ENCODE data around the gene U2SURP. TPM values are rescaled to one million over a fixed set of nuclear protein-coding genes. Genes with fewer than 3 reads are reported as not detected.
"Not testable (repeated sequence)": the region's sequence is repeated elsewhere in the genome, so short reads cannot be mapped to it uniquely, and the experiment has no call there.

U2SURP gene
- total and polyA plus RNA-seq, 2 donors (not counting 1 experiment from before 2014, with no cell fraction given): 15.1 to 138 TPM

- Histone ChIP-seq H3K36me3 (replicated peaks in 1 of 2; ENCODE audit: control extremely low read depth in 1 of 2, control insufficient read depth in 1 of 2, extremely low read depth in 1 of 2, insufficient read depth in 2 of 2, low read length in 1 of 2) (peaks cover 12 to 39% of the 10 kb centered on the region in 2 experiments), H3K27me3 (replicated peaks in 1 of 4; ENCODE audit: control extremely low read depth in 1 of 4, control insufficient read depth in 3 of 4, insufficient read depth in 4 of 4, low read length in 3 of 4) (no peaks in the 10 kb centered on the region), H3K4me2 (replicated peaks; ENCODE audit: low read depth, low read length, poor library complexity, severe bottlenecking) (no peak overlapping the region), H3K4me1 (ENCODE audit: control insufficient read depth in 2 of 2, insufficient read depth in 2 of 2, low read length in 2 of 2) (no peaks in the 10 kb centered on the region), H4K20me1 (ENCODE audit: control insufficient read depth, insufficient read depth, low read length, poor library complexity, severe bottlenecking) (no peaks in the 10 kb centered on the region), H3K27ac (ENCODE audit: low read length in 2 of 2) (no peak overlapping the region), H3K9me3 (ENCODE audit: control extremely low read depth in 1 of 3, control insufficient read depth in 2 of 3, insufficient read depth in 1 of 3, low read length in 2 of 3) (no peaks in the 10 kb centered on the region), H3K4me3 (ENCODE audit: control extremely low read depth in 1 of 5, extremely low read depth in 1 of 5, insufficient read depth in 1 of 5, low read depth in 2 of 5, low read length in 4 of 5) (no peak overlapping the region), H2AFZ (ENCODE audit: insufficient read depth, low read depth, low read length, poor library complexity, severe bottlenecking) (no peak overlapping the region), H3K9ac (ENCODE audit: low read length) (no peak overlapping the region), H3K79me2 (ENCODE audit: control insufficient read depth, insufficient read depth, low read length) (no peaks in the 10 kb centered on the region)
- TF ChIP-seq CTCF (IDR thresholded peaks at IDR 0.05) (no peak), EZH2 (IDR thresholded peaks at IDR 0.05; ENCODE audit: borderline replicate concordance, insufficient read depth, low read depth, low read length, poor library complexity, severe bottlenecking) (no peak)
- WGBS (ENCODE audit: insufficient coverage): no CpG with 5 or more reads among the region's 1 CpG
- Mint-ChIP-seq H3K4me3 (no peak overlapping the region), H3K27me3 (no peaks in the 10 kb centered on the region), H3K27ac (no peak overlapping the region), H3K4me1 (no peaks in the 10 kb centered on the region), H3K9me3 (ENCODE audit: insufficient read depth) (no peaks in the 10 kb centered on the region)
- ATAC-seq (ENCODE audit: low read depth) (no peak), DNase-seq (no peak)
- intact Hi-C loops (cut with micrococcal nuclease): loop anchor here (2.0 kb wide), 1 partner anchor 633 kb away; no protein-coding TSS in a partner anchor
- ChIA-PET POLR2A (no interaction called here), CTCF (interaction anchor here (1.5 to 1.7 kb wide), 2 partner anchors 79 to 632 kb away, joined by 4 read pairs; no protein-coding TSS in a partner anchor)
These were observed 40.5 kb downstream of the U2SURP start for GRCh38 chr3:143041903-143042302.

- Histone ChIP-seq H2AFZ (ENCODE audit: insufficient read depth, low read depth, low read length, poor library complexity, severe bottlenecking) (no peak overlapping the region), H3K4me3 (ENCODE audit: control extremely low read depth in 1 of 5, extremely low read depth in 1 of 5, insufficient read depth in 1 of 5, low read depth in 2 of 5, low read length in 4 of 5) (no peak overlapping the region), H3K9ac (ENCODE audit: low read length) (no peak overlapping the region), H4K20me1 (ENCODE audit: control insufficient read depth, insufficient read depth, low read length, poor library complexity, severe bottlenecking) (no peaks in the 10 kb centered on the region), H3K9me3 (ENCODE audit: control extremely low read depth in 1 of 3, control insufficient read depth in 2 of 3, insufficient read depth in 1 of 3, low read length in 2 of 3) (no peaks in the 10 kb centered on the region), H3K36me3 (replicated peaks in 1 of 2; ENCODE audit: control extremely low read depth in 1 of 2, control insufficient read depth in 1 of 2, extremely low read depth in 1 of 2, insufficient read depth in 2 of 2, low read length in 1 of 2) (peaks cover 9 to 42% of the 10 kb centered on the region in 2 experiments), H3K79me2 (ENCODE audit: control insufficient read depth, insufficient read depth, low read length) (no peaks in the 10 kb centered on the region), H3K27me3 (replicated peaks in 1 of 4; ENCODE audit: control extremely low read depth in 1 of 4, control insufficient read depth in 3 of 4, insufficient read depth in 4 of 4, low read length in 3 of 4) (no peaks in the 10 kb centered on the region), H3K4me2 (replicated peaks; ENCODE audit: low read depth, low read length, poor library complexity, severe bottlenecking) (no peak overlapping the region), H3K27ac (ENCODE audit: low read length in 2 of 2) (no peak overlapping the region), H3K4me1 (ENCODE audit: control insufficient read depth in 2 of 2, insufficient read depth in 2 of 2, low read length in 2 of 2) (no peaks in the 10 kb centered on the region)
- H3K4me1 Mint-ChIP-seq: no peaks in the 10 kb centered on the region
- no peak for ATAC-seq (ENCODE audit: low read depth)
- CTCF ChIA-PET: interaction anchor here (0.8 kb wide), 2 partner anchors 9 to 599 kb away, joined by 4 read pairs; no protein-coding TSS in a partner anchor
- DNase-seq: no peak
- no peak overlapping the region for H3K27ac Mint-ChIP-seq
- no CpG with 5 or more reads among the region's 2 CpGs for WGBS (ENCODE audit: insufficient coverage)
- no peak for TF ChIP-seq CTCF (IDR thresholded peaks at IDR 0.05)
- TF ChIP-seq EZH2 (IDR thresholded peaks at IDR 0.05; ENCODE audit: borderline replicate concordance, insufficient read depth, low read depth, low read length, poor library complexity, severe bottlenecking): no peak
- POLR2A ChIA-PET: interaction anchor here (0.7 kb wide), 1 partner anchor 55 kb away, joined by 12 read pairs; no protein-coding TSS in a partner anchor
- no peaks in the 10 kb centered on the region for H3K9me3 Mint-ChIP-seq (ENCODE audit: insufficient read depth)
- no peaks in the 10 kb centered on the region for H3K27me3 Mint-ChIP-seq
- H3K4me3 Mint-ChIP-seq: no peak overlapping the region
- intact Hi-C loops (cut with micrococcal nuclease): no loop called here
These were observed 44.3 kb downstream of the U2SURP start for GRCh38 chr3:143045639-143046038.

GRCh38 chr3:143046075-143046474 lies 44.7 kb downstream of the U2SURP start:
- H3K27me3 ChIP-seq (replicated peaks in 1 of 4; ENCODE audit: control extremely low read depth in 1 of 4, control insufficient read depth in 3 of 4, insufficient read depth in 4 of 4, low read length in 3 of 4); H3K9ac ChIP-seq (ENCODE audit: low read length); H3K27ac ChIP-seq (ENCODE audit: low read length in 2 of 2); H3K4me3 ChIP-seq (ENCODE audit: control extremely low read depth in 1 of 5, extremely low read depth in 1 of 5, insufficient read depth in 1 of 5, low read depth in 2 of 5, low read length in 4 of 5); H3K79me2 ChIP-seq (ENCODE audit: control insufficient read depth, insufficient read depth, low read length); H3K27me3 Mint-ChIP-seq; H3K4me1 ChIP-seq (ENCODE audit: control insufficient read depth in 2 of 2, insufficient read depth in 2 of 2, low read length in 2 of 2); H3K4me2 ChIP-seq (replicated peaks; ENCODE audit: low read depth, low read length, poor library complexity, severe bottlenecking); ATAC-seq (ENCODE audit: low read depth); H3K4me3 Mint-ChIP-seq; H3K9me3 ChIP-seq (ENCODE audit: control extremely low read depth in 1 of 3, control insufficient read depth in 2 of 3, insufficient read depth in 1 of 3, low read length in 2 of 3); intact Hi-C loops (cut with micrococcal nuclease); POLR2A ChIA-PET; H3K9me3 Mint-ChIP-seq (ENCODE audit: insufficient read depth); H3K4me1 Mint-ChIP-seq; H4K20me1 ChIP-seq (ENCODE audit: control insufficient read depth, insufficient read depth, low read length, poor library complexity, severe bottlenecking); H3K27ac Mint-ChIP-seq; H2AFZ ChIP-seq (ENCODE audit: insufficient read depth, low read depth, low read length, poor library complexity, severe bottlenecking); DNase-seq: not testable (repeated sequence)
- CTCF ChIA-PET: interaction anchor here (0.8 kb wide), 2 partner anchors 9 to 598 kb away, joined by 4 read pairs; no protein-coding TSS in a partner anchor
- H3K36me3 ChIP-seq (replicated peaks in 1 of 2; ENCODE audit: control extremely low read depth in 1 of 2, control insufficient read depth in 1 of 2, extremely low read depth in 1 of 2, insufficient read depth in 2 of 2, low read length in 1 of 2): peaks cover 10 to 46% of the 10 kb centered on the region in 2 experiments
- no CpG with 5 or more reads among the region's 5 CpGs for WGBS (ENCODE audit: insufficient coverage)
